Adrenal gland (tissue), 12 donors: Measurements from ENCODE around the gene NLRC4. TPM values are rescaled to one million over a fixed set of nuclear protein-coding genes. Genes with fewer than 3 reads are reported as not detected.
A peak's percentile ranks its signal among the peaks of the same experiment; 100 is the strongest.

Experiments
- DNase-seq, 7 donors: peaks; one replicate each; pipeline ENCODE4 v3.0.0-alpha.2; 2019 to 2020
- H3K27ac ChIP-seq, 5 donors: fragments of 200-600 bp; sonication (generic) in 4 of 5; 1 replicate in 3 of 5; 2 replicates in 2 of 5; pipeline versions ENCODE4 v1.5.1 to v1.8.0; 2016 to 2020; ENCODE audit warnings: mild to moderate bottlenecking in 1 of 5
- H3K27me3 ChIP-seq: fragments of 200-600 bp; 2 replicates; pipeline ENCODE4 v1.8.0; 2021
- H3K36me3 ChIP-seq, 2 donors: fragments of 200-600 bp; replicated peaks in 1 of 2; 1 replicate in 1 of 2; 2 replicates in 1 of 2; pipeline versions ENCODE4 v1.5.1 to v1.8.0; 2018 to 2022
- H3K4me1 ChIP-seq, 2 donors: fragments of 200-600 bp; replicated peaks in 1 of 2; 1 replicate in 1 of 2; 2 replicates in 1 of 2; pipeline versions ENCODE4 v1.5.1 to v1.8.0; 2018 to 2021
- H3K4me3 ChIP-seq, 4 donors: fragments of 200-600 bp; sonication (generic) in 3 of 4; one replicate each; pipeline ENCODE4 v1.5.1; 2016 to 2018
- H3K9me3 ChIP-seq, 3 donors: fragments of 200-600 bp; sonication (generic) in 1 of 3; replicated peaks in 1 of 3; 1 replicate in 2 of 3; 2 replicates in 1 of 3; pipeline versions ENCODE4 v1.5.1 to v1.8.0; 2016 to 2021
- CTCF ChIP-seq, 6 experiments: fragments of 450-650 bp in 4 of 6; fragments of 200-600 bp in 2 of 6; sonication (generic) in 1 of 6; IDR thresholded peaks; 1 replicate in 5 of 6; 2 replicates in 1 of 6; pipeline versions ENCODE4 v1.5.1 to v1.8.0; 2016 to 2021; ENCODE audit warnings: antibody characterized with exemption in 6 of 6, mild to moderate bottlenecking in 2 of 6, moderate library complexity in 1 of 6
- POLR2A ChIP-seq, 2 donors: fragments of 450-650 bp; IDR thresholded peaks; one replicate each; pipeline ENCODE4 v1.6.1; 2017; ENCODE audit warnings: antibody characterized with exemption in 2 of 2, mild to moderate bottlenecking in 2 of 2, moderate library complexity in 1 of 2
- WGBS, 4 donors: extraction: QIAGEN DNeasy Blood & Tissue Kit in 2 of 4; methylation state at CpG; one replicate each; pipeline versions ENCODE4 v1.1.5 to v1.1.7; 2013 to 2017; 5-methylcytosine and 5-hydroxymethylcytosine counted together
- intact Hi-C, 2 donors: fragments of 100-400 bp; cut with DNase I; formaldehyde crosslinking; loops; one replicate each; pipeline versions ENCODE4 v1.14.1 to v1.15.0; 2022 to 2023
- polyA plus RNA-seq, 3 donors: library from polyadenylated mRNA; stranded (reverse); fragments of 200-250 nt in 2 of 3; fragments of 350-450 nt in 1 of 3; fragmentation: Illumina TruSeq in 1 of 3; extraction: RNeasy Lipid Tissue Mini Kit (QIAGEN cat#74804) in 1 of 3; gene quantifications; one replicate each; pipeline ENCODE4 v1.2.3, GENCODE V29; 2013 to 2014
- total RNA-seq, 9 donors: library from RNA; depleted of rRNA in 4 of 9; stranded (reverse); fragments of >200 nt in 4 of 9; fragments of 120-200 nt in 1 of 9; fragmentation: NEBNext Ultra II Directional in 1 of 9; extraction: Animal tissue kit (Norgen Biotek cat#: 25700) in 1 of 9; gene quantifications; one replicate each; pipeline versions ENCODE4 v1.1.0 to v1.2.4, GENCODE V29; 2013 to 2023
- donor health status: healthy with polysubstance abuse.
- donor health status: Bipolar disorder and iron deficiency.
- donor health status: DM: yes; HTN: yes; CAD: no.
- donor health status: DM: no; HTN: no; CAD: no.
- donor health status: DM: no; HTN: no; CAD: no.
- donor health status: DM: yes; HTN: yes; CAD: no.

NLRC4 gene
- total and polyA plus RNA-seq, 12 donors: 0.72 to 6.8 (median 3.3) TPM

GRCh38 chr2:32227492-32227891 lies 37.2 kb downstream of the NLRC4 start:
- H3K27me3 ChIP-seq: no peaks in the 10 kb centered on the region
- TF ChIP-seq POLR2A (IDR thresholded peaks at IDR 0.05) (no peak), CTCF (IDR thresholded peaks at IDR 0.05) (no peak)
- no peaks in the 10 kb centered on the region for H3K4me1 ChIP-seq
- H3K36me3 ChIP-seq: peaks cover 0 to 17% of the 10 kb centered on the region in 2 donors
- no peak for DNase-seq
- H3K4me3 ChIP-seq: no peak overlapping the region
- no peak overlapping the region for H3K27ac ChIP-seq
- intact Hi-C loops: no loop called here
- no peaks in the 10 kb centered on the region for H3K9me3 ChIP-seq

GRCh38 chr2:32222966-32223365 lies 41.7 kb downstream of the NLRC4 start:
- H3K36me3 ChIP-seq: peaks cover 0 to 25% of the 10 kb centered on the region in 2 donors
- H3K27me3 ChIP-seq: no peaks in the 10 kb centered on the region
- H3K9me3 ChIP-seq: no peaks in the 10 kb centered on the region
- no peak overlapping the region for H3K27ac ChIP-seq
- H3K4me1 ChIP-seq: no peaks in the 10 kb centered on the region
- no peak for TF ChIP-seq CTCF (IDR thresholded peaks at IDR 0.05)
- no peak for TF ChIP-seq POLR2A (IDR thresholded peaks at IDR 0.05)
- H3K4me3 ChIP-seq: no peak overlapping the region
- no peak for DNase-seq
- 84 to 93% (median 91%) methylated on average over 2 of the region's 2 CpGs for WGBS, 4 donors
- intact Hi-C loops: no loop called here

- no peak for TF ChIP-seq POLR2A (IDR thresholded peaks at IDR 0.05)
- TF ChIP-seq CTCF (IDR thresholded peaks at IDR 0.05): no peak
- Histone ChIP-seq H3K4me1 (no peaks in the 10 kb centered on the region), H3K9me3 (no peaks in the 10 kb centered on the region), H3K36me3 (peaks cover 0 to 25% of the 10 kb centered on the region in 2 donors), H3K27me3 (no peaks in the 10 kb centered on the region), H3K27ac (no peak overlapping the region), H3K4me3 (no peak overlapping the region)
- DNase-seq: no peak
- intact Hi-C loops: no loop called here
Measured at GRCh38 chr2:32220445-32220844, 44.2 kb downstream of the NLRC4 start.

GRCh38 chr2:32212295-32212694 lies 52.4 kb downstream of the NLRC4 start:
- TF ChIP-seq POLR2A (IDR thresholded peaks at IDR 0.05) (no peak), CTCF (IDR thresholded peaks at IDR 0.05) (peak in 1 of 6 experiments; percentile 17)
- intact Hi-C loops: no loop called here
- Histone ChIP-seq H3K27ac (no peak overlapping the region), H3K27me3 (no peaks in the 10 kb centered on the region), H3K9me3 (no peaks in the 10 kb centered on the region), H3K36me3 (peaks cover 0 to 8% of the 10 kb centered on the region in 2 donors), H3K4me1 (no peaks in the 10 kb centered on the region), H3K4me3 (no peak overlapping the region)
- no peak for DNase-seq
- 78 to 90% (median 81%) methylated on average over 4 of the region's 4 CpGs for WGBS, 4 donors
